Measurements from ENCODE around the gene MAPK9.

MAPK9 gene

DNA sequence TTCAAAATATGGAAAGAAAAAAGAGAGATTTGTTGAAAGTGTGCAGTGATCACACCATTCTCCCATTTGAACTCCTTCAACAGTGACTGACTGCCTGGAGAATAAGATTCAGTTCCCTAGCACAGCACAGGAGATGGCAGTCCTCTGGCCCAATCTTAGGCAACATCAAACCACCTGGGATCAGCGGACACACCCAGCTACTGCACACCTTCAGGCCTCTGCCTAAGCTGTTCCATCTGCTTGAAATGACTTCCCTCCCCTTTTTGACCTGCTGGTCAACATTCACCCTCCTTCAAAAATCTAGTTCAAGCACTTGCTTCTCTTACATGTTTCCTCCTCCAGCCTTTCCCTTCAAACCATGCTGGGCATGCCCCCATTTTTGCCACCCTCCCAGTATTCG lies 4.5 kb downstream of the MAPK9 start:
- Histone ChIP-seq H3K27me3 (ENCODE audit: control insufficient read depth, insufficient read depth, low read length) (no peaks in the 10 kb centered on the region), H3K4me1 (ENCODE audit: control insufficient read depth, insufficient read depth, low read length) (peaks cover 19% of the 10 kb centered on the region), H3K9ac (ENCODE audit: low read length) (no peak overlapping the region), H3K9me3 (ENCODE audit: control insufficient read depth, low read length) (no peaks in the 10 kb centered on the region), H3K4me3 (ENCODE audit: low read length) (no peak overlapping the region), H3K36me3 (ENCODE audit: control insufficient read depth, insufficient read depth, low read length) (no peaks in the 10 kb centered on the region)

DNA sequence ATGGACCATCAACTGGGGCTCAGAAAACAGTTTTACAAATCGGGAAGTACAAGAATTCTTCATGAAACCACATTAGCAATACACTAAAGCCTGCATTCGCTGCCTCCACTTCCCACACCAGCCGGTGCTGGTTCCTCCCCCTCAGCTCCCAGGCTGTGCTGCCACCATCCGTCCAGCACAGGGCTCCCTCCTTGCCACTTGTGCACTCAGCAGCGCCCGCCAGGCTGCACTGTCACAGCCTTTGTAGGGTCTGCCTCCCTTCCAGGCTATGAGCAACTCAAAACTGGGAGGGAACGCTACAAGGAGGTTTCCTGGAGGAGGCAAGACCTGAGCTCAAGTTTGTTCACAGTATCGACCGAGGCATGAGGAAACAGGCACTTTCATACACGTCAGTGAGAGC lies 7.7 kb downstream of the MAPK9 start:
- Histone ChIP-seq H3K4me1 (ENCODE audit: control insufficient read depth, insufficient read depth, low read length) (peaks cover 1% of the 10 kb centered on the region), H3K9me3 (ENCODE audit: control insufficient read depth, low read length) (no peaks in the 10 kb centered on the region), H3K27me3 (ENCODE audit: control insufficient read depth, insufficient read depth, low read length) (no peaks in the 10 kb centered on the region), H3K36me3 (ENCODE audit: control insufficient read depth, insufficient read depth, low read length) (no peaks in the 10 kb centered on the region), H3K9ac (ENCODE audit: low read length) (no peak overlapping the region), H3K4me3 (ENCODE audit: low read length) (no peak overlapping the region)

DNA sequence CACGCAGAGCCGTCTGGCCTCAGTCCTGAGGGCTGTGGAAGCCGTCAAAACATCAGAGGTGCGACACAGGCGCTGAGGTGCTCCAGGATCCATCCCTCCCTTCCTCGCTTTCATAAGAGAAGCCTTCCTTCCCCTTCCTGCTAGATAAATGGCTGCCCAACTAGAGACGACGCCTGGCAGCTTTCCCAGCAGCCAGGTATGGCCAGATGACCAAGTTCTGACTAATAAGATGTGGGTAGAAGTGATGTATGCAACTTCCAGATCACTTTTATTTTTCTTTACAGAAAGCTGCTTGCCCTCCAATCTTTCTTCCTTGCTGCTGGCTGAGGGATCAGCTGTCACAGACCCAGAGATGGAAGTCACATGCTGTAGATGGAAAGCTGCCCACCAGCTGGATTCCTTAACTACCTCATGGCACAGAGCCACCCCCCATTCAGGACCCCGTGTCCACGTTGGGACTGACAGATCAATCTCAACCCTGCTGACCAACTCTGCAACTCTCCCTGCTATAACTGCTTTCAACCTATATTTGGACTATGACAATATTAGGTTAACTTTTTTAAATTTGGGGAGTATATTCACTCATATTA lies 8.8 kb downstream of the MAPK9 start:
- Histone ChIP-seq H3K9me3 (ENCODE audit: control insufficient read depth, low read length) (no peaks in the 10 kb centered on the region), H3K4me1 (ENCODE audit: control insufficient read depth, insufficient read depth, low read length) (no peaks in the 10 kb centered on the region), H3K36me3 (ENCODE audit: control insufficient read depth, insufficient read depth, low read length) (no peaks in the 10 kb centered on the region), H3K27me3 (ENCODE audit: control insufficient read depth, insufficient read depth, low read length) (no peaks in the 10 kb centered on the region), H3K9ac (ENCODE audit: low read length) (no peak overlapping the region), H3K4me3 (ENCODE audit: low read length) (no peak overlapping the region)

DNA sequence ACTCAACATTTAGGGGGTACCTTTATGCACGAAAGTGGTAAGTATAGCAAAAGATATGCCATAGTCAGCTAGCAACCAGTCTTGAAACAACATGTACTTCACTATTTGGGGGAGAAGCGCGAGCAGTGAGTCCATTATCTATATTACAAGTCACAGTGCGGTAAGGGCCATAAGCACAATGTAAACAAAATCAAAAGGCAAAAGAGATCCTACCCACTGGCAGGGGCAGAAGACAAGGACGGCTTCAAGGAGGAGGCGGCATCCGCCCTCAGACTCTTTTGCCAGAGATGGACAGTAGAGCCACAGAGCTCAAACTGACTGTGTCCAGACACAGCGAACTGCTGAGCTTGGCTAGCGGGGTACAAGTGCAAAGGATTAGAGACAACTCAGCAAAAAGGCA lies 9.6 kb downstream of the MAPK9 start:
- H3K4me3 ChIP-seq (ENCODE audit: low read length): no peak overlapping the region
- H3K9ac ChIP-seq (ENCODE audit: low read length): no peak overlapping the region
- no peaks in the 10 kb centered on the region for H3K36me3 ChIP-seq (ENCODE audit: control insufficient read depth, insufficient read depth, low read length)

DNA sequence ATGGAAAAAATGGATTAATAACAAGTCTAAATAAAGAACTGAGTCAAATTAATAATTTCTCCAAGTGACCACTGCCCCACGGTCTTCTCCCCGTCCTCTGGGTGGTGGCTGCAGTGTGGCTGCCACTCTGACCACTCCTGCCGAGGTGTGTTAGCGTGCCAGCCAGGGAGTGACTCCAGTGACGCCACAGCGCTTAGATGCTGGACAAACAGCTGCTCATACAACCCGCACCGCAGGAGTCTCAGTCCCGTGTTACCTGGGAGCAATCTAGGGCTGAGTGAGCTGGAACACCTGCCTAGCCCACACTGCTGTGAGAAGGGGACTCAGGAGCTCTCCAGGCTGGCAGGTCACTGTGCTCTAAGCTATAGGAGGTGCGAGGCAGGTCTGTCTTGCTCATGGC lies 10.2 kb downstream of the MAPK9 start:
- Histone ChIP-seq H3K9ac (ENCODE audit: low read length) (no peak overlapping the region), H3K4me1 (ENCODE audit: control insufficient read depth, insufficient read depth, low read length) (no peaks in the 10 kb centered on the region), H3K36me3 (ENCODE audit: control insufficient read depth, insufficient read depth, low read length) (no peaks in the 10 kb centered on the region), H3K4me3 (ENCODE audit: low read length) (no peak overlapping the region), H3K27me3 (ENCODE audit: control insufficient read depth, insufficient read depth, low read length) (no peaks in the 10 kb centered on the region), H3K9me3 (ENCODE audit: control insufficient read depth, low read length) (no peaks in the 10 kb centered on the region)

More for the DNA sequence above, 9.6 kb downstream of the MAPK9 start:
- Histone ChIP-seq H3K27me3 (ENCODE audit: control insufficient read depth, insufficient read depth, low read length) (no peaks in the 10 kb centered on the region), H3K4me1 (ENCODE audit: control insufficient read depth, insufficient read depth, low read length) (no peaks in the 10 kb centered on the region), H3K9me3 (ENCODE audit: control insufficient read depth, low read length) (no peaks in the 10 kb centered on the region)

DNA sequence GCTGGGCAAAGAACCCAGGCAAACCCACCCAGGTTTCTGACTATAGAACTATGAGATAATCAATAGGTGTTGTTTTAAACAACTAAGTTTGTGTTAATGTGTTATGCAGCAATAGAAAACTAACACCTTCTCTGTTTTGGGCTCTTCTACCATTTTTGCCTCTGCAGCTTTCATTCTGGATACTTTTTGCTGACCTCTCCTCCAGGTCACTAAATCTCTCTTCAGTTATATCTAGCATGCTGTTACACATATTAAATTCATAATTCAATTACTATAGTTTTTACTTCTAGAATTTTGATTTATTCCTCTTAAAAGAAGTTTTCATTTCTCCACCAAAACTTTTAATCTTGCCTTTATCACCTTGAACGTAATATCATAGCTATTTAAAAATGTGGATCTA lies 17.2 kb downstream of the MAPK9 start:
- Histone ChIP-seq H3K9ac (ENCODE audit: low read length) (no peak overlapping the region), H3K9me3 (ENCODE audit: control insufficient read depth, low read length) (no peaks in the 10 kb centered on the region), H3K27me3 (ENCODE audit: control insufficient read depth, insufficient read depth, low read length) (no peaks in the 10 kb centered on the region), H3K4me1 (ENCODE audit: control insufficient read depth, insufficient read depth, low read length) (no peaks in the 10 kb centered on the region), H3K4me3 (ENCODE audit: low read length) (no peak overlapping the region), H3K36me3 (ENCODE audit: control insufficient read depth, insufficient read depth, low read length) (no peaks in the 10 kb centered on the region)

DNA sequence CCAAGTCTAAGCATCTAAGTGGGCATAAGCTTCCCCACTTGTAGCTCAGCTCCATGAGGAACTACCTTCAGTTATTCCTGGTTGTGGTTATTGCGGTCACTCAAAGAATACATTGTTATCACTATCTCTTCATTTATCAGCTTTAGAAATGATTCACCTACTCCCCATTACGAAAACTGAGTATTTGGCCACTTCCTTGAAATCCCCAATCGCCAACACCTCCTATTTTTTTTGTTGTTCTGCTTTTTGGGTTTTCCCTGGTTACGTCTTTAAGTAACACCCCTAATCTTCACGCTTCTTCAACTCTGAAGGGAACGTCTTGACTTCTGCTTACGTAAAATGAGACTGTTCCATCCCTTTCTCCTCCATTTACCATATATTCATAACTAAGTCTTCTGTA lies 20.7 kb downstream of the MAPK9 start:
- no peaks in the 10 kb centered on the region for H3K27me3 ChIP-seq (ENCODE audit: control insufficient read depth, insufficient read depth, low read length)
- H3K9me3 ChIP-seq (ENCODE audit: control insufficient read depth, low read length): no peaks in the 10 kb centered on the region
- no peaks in the 10 kb centered on the region for H3K36me3 ChIP-seq (ENCODE audit: control insufficient read depth, insufficient read depth, low read length)
- no peak overlapping the region for H3K9ac ChIP-seq (ENCODE audit: low read length)
- H3K4me3 ChIP-seq (ENCODE audit: low read length): no peak overlapping the region
- no peaks in the 10 kb centered on the region for H3K4me1 ChIP-seq (ENCODE audit: control insufficient read depth, insufficient read depth, low read length)

DNA sequence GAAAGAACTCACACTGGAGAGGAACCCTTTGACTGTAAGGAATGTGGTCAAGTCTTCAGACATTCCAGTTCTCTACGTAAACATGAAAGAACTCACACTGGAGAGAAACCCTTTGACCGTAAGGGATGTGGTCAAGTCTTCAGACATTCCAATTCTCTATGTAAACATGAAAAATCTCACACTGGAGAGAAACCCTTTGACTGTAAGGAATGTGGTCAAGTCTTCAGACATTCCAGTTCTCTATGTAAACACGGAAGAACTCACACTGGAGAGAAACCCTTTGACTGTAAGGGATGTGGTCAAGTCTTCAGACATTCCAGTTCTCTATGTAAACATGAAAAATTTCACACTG lies 32.6 kb downstream of the MAPK9 start:
- H3K4me3 ChIP-seq (ENCODE audit: low read length): no peak overlapping the region
- no peaks in the 10 kb centered on the region for H3K27me3 ChIP-seq (ENCODE audit: control insufficient read depth, insufficient read depth, low read length)
- peaks cover 7% of the 10 kb centered on the region for H3K36me3 ChIP-seq (ENCODE audit: control insufficient read depth, insufficient read depth, low read length)
- H3K9ac ChIP-seq (ENCODE audit: low read length): no peak overlapping the region
- peaks cover 73% of the 10 kb centered on the region for H3K9me3 ChIP-seq (ENCODE audit: control insufficient read depth, low read length)
- no peaks in the 10 kb centered on the region for H3K4me1 ChIP-seq (ENCODE audit: control insufficient read depth, insufficient read depth, low read length)

DNA sequence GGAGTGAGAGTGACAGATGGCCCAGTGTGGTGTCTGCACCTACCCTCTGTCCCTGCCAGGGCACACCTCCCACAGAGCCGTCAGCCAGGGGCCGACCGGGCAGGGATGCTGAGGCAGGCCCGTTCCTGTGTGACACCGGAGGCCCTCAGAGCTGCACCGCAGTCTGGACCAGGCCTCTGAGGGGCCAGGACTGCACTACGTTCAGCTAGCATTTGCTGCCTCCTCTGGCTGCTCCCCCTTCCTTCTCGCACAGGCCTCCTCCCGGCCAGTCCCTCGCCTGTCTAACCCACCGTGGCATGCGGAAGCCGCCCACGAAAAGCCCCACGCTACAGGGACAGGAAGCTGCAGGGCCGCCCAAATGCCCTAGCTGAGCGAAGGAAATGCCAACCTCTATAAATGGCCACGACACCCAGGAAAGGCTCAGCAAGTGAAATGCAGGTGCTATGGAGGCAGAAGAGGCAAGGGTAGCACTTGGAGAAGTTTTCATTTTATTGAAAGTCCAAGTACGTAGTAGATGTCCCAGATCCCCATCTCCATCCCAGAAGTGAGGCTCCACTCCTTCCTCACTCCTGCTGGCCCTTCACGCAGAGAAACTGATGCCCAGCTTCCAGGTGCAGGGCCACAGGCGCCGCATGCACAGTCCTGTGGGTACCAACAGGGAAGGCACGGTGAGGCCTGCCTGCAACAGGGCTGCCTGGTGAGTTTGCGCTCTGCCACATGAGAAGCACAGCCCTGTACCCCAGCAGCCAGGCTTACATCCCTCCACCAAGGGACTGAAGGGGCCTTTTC lies 38.7 kb downstream of the MAPK9 start:
- Histone ChIP-seq H3K27me3 (ENCODE audit: control insufficient read depth, insufficient read depth, low read length) (no peaks in the 10 kb centered on the region), H3K4me1 (ENCODE audit: control insufficient read depth, insufficient read depth, low read length) (no peaks in the 10 kb centered on the region), H3K36me3 (ENCODE audit: control insufficient read depth, insufficient read depth, low read length) (no peaks in the 10 kb centered on the region), H3K9ac (ENCODE audit: low read length) (no peak overlapping the region), H3K4me3 (ENCODE audit: low read length) (no peak overlapping the region), H3K9me3 (ENCODE audit: control insufficient read depth, low read length) (peaks cover 42% of the 10 kb centered on the region)

DNA sequence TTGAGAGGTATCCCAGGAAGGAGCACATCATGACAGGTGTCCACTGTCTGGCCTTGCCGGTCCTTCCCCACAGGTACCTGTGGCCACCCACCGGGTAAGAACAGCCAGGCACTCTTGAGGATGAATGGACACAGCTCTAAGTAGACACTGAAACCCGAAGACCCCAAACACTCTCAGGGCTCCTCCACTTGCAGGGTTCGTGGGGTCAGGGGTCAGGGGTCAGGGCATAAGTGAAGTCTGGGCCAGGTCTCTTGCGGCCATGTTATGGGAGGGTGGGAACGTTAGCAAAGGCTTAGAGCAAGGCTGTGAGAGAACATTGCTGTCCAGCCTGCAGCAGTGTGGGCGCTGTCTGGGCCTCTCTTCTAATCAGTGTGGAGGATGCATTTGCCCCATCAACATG lies 40.0 kb downstream of the MAPK9 start:
- Histone ChIP-seq H3K4me3 (ENCODE audit: low read length) (no peak overlapping the region), H3K9ac (ENCODE audit: low read length) (no peak overlapping the region), H3K36me3 (ENCODE audit: control insufficient read depth, insufficient read depth, low read length) (peaks cover 5% of the 10 kb centered on the region), H3K27me3 (ENCODE audit: control insufficient read depth, insufficient read depth, low read length) (no peaks in the 10 kb centered on the region), H3K4me1 (ENCODE audit: control insufficient read depth, insufficient read depth, low read length) (no peaks in the 10 kb centered on the region), H3K9me3 (ENCODE audit: control insufficient read depth, low read length) (peaks cover 28% of the 10 kb centered on the region)

DNA sequence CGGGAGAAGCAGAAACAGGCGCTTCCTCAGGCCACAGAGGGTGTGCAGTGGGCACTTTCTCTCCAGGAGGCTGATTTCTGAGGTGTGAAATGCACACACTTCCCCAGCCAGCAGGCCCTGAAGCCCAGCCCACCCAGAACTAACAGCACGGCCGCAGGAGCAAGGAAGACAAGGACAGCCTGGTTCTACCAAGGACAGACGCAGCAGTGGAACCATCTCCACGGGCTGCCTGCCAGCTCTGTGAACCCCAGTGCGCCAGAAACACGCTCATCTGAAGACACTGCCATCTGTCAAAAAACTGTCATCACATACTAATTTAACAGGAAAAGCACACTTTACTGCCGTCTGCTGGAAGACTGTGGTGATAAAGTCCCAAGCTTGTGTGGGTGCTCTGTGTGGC lies 40.7 kb downstream of the MAPK9 start:
- Histone ChIP-seq H3K9ac (ENCODE audit: low read length) (no peak overlapping the region), H3K36me3 (ENCODE audit: control insufficient read depth, insufficient read depth, low read length) (peaks cover 5% of the 10 kb centered on the region), H3K4me1 (ENCODE audit: control insufficient read depth, insufficient read depth, low read length) (no peaks in the 10 kb centered on the region), H3K4me3 (ENCODE audit: low read length) (no peak overlapping the region), H3K9me3 (ENCODE audit: control insufficient read depth, low read length) (peaks cover 21% of the 10 kb centered on the region), H3K27me3 (ENCODE audit: control insufficient read depth, insufficient read depth, low read length) (no peaks in the 10 kb centered on the region)

DNA sequence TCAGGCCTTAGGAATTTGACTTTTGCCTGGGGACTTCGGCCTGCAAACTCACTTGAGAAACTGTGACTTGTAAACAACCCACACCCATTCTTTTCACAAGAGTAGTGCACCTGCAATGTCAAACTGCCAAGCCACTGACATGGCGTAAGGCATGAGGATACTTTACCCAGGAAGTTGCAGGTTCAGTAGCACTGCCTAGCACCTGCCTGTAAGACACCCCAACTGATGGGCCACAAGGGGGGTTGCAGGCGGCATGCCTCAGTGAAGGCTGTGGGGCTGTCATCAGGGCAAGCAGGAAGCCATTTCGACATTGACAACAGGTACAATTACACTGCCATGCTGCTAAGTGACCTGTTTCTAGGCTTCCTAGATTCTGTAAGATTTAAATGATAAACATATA lies 41.6 kb downstream of the MAPK9 start:
- H3K9me3 ChIP-seq (ENCODE audit: control insufficient read depth, low read length): peaks cover 15% of the 10 kb centered on the region
- H3K9ac ChIP-seq (ENCODE audit: low read length): no peak overlapping the region
- H3K27me3 ChIP-seq (ENCODE audit: control insufficient read depth, insufficient read depth, low read length): no peaks in the 10 kb centered on the region
- peaks cover 5% of the 10 kb centered on the region for H3K36me3 ChIP-seq (ENCODE audit: control insufficient read depth, insufficient read depth, low read length)
- H3K4me1 ChIP-seq (ENCODE audit: control insufficient read depth, insufficient read depth, low read length): no peaks in the 10 kb centered on the region
- H3K4me3 ChIP-seq (ENCODE audit: low read length): no peak overlapping the region
